NT2/D1 (cell line): ENCODE measurements around the gene C20orf96.

Experiments used
- SUZ12 ChIP-seq: IDR thresholded peaks from 2 replicates; pipeline ENCODE4 v1.6.1; 2011; ENCODE audit not compliant: insufficient read length, insufficient read depth; ENCODE audit errors: extremely low read depth
- YY1 ChIP-seq: IDR thresholded peaks from 2 replicates; pipeline ENCODE4 v1.6.1; 2011; ENCODE audit not compliant: insufficient read length, insufficient read depth
- ZNF274 ChIP-seq: IDR thresholded peaks from 2 replicates; pipeline ENCODE4 v1.6.1; 2011; ENCODE audit warnings: mild to moderate bottlenecking, low read depth, low read length

DNA sequence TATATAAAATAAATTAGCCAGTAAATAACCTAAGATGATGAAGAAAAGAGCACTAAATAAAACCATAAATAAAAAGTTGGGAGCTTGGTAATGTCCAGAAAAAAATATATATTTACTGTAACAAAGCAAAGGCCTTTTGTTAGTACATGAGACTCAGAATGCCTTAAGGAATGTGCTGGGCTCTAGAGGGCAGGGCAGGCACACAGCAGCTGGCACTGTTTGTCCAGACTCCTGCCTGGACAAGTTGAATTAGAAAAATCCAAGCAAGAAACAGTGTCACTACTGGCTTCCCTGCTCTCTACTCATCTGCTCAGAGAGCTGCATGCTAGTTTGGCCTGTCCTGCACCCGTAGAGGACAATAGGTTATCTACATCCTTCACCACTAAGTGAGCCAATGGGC lies 54.7 kb downstream of the C20orf96 start:
- no peak for TF ChIP-seq YY1
- no peak for TF ChIP-seq ZNF274
- no peak for TF ChIP-seq SUZ12
